HG02642 (cell line): ENCODE data around the gene FOSB.

Experiments used
- ATAC-seq: cut with Tn5 transposase; IDR thresholded peaks from one replicate; pipeline ENCODE4 v1.9.1; 2021; ENCODE audit warnings: mild to moderate bottlenecking; ENCODE audit not compliant: unreplicated experiment, poor library complexity

Gene FOSB

GRCh38 chr19:45477713-45478453, 10.1 kb downstream of the FOSB start:
- no peak for ATAC-seq

- ATAC-seq, result peak; percentile 81
Measured at GRCh38 chr19:45478454-45479238, 10.8 kb downstream of the FOSB start.

DNA sequence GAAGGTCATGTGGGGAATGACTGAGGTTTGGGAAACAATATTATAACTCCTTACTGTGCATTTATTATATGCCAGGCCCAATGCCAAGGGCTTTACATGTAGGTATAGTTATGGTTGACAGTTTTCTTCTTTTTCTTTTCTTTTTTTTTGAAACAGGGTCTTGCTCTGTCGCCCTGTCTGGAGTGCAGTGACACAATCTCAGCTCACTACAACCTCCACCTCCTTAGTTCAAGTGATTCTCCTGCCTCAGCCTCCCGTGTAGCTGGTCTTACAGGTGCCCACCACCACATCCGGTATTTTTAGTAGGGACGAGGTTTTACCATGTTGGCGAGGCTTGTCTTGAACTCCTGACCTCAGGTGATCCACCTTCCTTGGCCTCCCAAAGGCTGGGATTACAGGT, 15.2 kb downstream of the FOSB start:
- no peak for ATAC-seq

DNA sequence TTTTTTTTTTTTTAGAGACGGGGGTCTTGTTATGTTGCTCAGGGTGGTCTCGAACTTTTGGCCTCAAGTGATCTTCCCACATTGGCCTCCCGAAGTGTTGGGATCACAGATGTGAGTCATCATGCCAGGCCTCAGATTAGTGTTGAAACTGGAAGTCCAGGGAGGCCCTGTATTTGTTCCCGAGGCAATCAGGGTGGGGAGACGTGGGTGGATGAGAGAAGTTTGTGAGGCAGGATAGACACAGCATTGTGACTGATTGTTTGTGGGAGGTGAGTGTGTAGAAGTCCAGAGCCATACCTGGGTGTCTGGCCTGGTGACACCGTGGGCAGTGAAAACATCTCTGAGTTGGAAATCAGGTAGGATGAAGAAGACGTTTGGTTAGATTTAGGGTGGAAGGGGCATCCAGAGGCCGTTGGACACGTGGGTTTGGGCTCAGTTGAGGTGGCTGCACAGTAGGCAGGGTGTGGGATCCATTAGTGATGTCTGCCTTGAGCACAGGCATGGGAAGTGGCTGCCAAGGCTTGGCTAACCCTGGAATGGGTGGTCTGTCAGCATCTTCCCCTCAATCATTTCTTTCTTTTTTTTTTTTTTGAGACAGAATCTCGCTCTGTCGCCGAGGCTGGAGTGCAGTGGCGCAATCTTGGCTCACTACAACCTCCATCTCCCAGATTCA, 16.6 kb downstream of the FOSB start:
- ATAC-seq, result no peak

DNA sequence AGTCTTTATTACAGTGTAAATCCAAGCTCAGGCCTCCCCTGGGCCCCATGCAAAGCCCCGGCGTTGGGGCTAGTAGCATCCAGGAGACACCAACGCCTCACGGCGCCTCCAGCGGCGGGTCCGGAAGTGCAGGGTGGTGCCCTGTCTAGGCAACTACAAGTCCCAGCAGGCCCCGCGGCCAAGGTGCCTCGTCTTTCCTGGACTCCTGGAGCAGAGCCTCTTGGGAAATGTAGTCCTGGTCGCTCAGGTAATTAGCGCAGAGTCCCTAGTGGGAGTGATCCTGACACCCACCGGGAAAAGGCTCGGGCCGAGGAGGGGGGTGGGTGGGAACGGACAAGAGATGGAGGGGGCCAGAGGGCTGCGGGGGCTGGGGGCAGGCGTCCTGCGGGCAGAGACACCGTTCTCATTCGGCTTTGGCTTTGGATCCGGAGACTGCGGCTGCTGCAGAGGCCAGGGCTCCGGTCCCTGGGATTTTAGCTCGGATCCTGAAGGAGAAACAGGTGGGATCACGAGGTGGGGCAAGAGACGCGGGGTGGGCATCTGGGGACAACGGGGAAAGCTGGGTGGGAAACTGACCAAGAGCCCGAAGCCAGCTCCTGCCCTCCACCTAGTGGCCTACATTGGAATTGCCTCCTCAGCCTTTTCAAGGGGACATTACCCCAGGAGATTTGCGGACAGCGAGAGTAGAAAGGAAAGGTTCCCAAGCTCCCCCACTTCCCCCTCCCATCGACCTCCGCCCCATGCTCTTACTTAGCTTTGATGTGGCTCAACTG, 17.7 kb downstream of the FOSB start:
- ATAC-seq, result peak; percentile 91

DNA sequence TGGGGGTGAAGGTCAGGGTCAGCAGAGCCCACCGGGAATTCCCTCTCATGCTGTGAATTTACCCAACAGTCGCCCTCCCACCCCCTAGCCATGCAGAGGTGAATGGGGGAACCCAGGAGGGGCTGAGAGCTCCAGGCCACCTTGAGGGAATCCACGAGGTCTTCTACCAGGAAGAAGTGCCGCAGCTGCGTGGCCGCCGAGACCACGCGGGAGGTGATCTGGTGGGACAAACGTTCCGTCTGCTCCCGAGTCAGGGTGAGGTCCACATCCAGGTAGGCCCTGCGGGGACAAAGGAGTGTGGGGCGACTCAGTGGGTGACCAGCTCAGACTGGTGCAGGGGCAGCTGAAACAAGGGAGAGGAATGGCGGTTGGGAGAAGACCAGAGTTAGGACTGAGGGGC, 20.9 kb downstream of the FOSB start:
- no peak for ATAC-seq

- no peak for ATAC-seq
Measured at GRCh38 chr19:45489216-45489855, 21.5 kb downstream of the FOSB start.

- no peak for ATAC-seq
Measured at GRCh38 chr19:45492137-45492626, 24.4 kb downstream of the FOSB start.

- ATAC-seq, result no peak
Measured at GRCh38 chr19:45492627-45493470, 25.1 kb downstream of the FOSB start.

DNA sequence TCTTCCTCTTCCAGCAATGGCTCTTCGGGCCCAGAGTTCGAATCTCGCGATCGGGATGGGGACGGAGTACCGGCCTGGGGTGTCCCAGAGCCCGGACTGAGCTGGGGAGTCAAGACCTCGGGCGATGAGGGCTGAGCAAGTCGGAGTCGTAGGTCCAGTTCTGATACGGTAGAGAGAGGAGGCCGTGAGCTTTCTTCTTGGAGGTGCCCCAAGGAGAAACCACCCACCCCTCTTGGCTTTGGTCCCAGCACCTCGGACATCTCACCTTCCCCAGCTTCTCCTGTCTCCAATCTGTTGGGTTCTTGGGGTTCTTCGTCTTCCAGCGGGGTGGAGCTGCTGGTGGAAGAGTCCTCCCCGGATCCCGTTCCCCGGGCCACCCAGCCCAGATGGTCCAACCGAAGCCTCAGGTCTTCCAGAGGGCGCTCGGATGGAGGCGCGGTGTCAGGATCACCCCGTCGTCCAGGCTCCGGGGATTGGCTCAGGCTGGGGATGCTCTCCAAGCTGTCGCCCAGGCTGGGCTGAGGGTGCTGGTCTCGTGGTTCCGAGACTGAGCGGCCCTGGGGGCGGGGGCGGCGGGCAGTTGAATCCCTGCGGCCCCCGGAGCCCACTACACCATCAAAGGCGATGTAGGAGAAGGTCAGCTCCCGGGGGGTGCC, 26.6 kb downstream of the FOSB start:
- no peak for ATAC-seq

DNA sequence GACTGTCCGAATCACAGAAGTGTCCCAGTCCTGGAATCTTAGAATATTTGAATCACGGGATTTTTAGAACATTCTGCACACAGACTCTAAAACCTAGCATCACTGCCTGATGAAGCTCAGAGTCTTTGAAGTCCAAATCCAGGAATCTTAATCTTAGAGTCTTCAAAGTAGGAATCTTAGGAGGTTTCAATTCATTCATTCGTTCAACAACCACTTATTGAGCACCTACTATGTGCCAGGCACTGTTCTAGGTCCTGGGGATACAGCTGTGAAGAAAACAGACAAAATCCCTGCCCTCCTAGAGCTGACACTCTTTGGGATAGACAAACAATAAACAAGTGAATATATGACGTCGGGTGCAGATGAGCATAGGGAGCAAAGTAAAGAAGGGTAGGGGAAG, 27.4 kb downstream of the FOSB start:
- no peak for ATAC-seq

GRCh38 chr19:45496349-45496953, 28.7 kb downstream of the FOSB start:
- ATAC-seq, result peak; percentile 15

- ATAC-seq, result no peak
Measured at GRCh38 chr19:45497791-45498190, 30.0 kb downstream of the FOSB start.

GRCh38 chr19:45498411-45499195, 30.8 kb downstream of the FOSB start, which contains the start of gene PPM1N:
Gene PPM1N (plus strand): TSS chr19:45498443. CDS start chr19:45498473, 30 bp downstream.
- no peak for ATAC-seq

- no peak for ATAC-seq
Measured at GRCh38 chr19:45499196-45500180, 31.7 kb downstream of the FOSB start.
